WI38 (cell line): ENCODE results near the gene NTNG2.

Source experiments
- H3K4me3 ChIP-seq: 2 replicates; pipeline ENCODE4 v1.5.1; 2011; ENCODE audit warnings: low read depth, mild to moderate bottlenecking, control low read depth, low read length
- CTCF ChIP-seq: IDR thresholded peaks from 2 replicates; pipeline ENCODE4 v1.5.1; 2012; ENCODE audit warnings: low read depth, mild to moderate bottlenecking, control low read depth, low read length

Gene NTNG2

GRCh38 chr9:132147331-132147730 lies 14.5 kb upstream of the NTNG2 start:
- no peak overlapping the region for H3K4me3 ChIP-seq
- no peak for TF ChIP-seq CTCF

GRCh38 chr9:132147839-132148238 lies 14.0 kb upstream of the NTNG2 start:
- no peak for TF ChIP-seq CTCF
- no peak overlapping the region for H3K4me3 ChIP-seq

GRCh38 chr9:132150256-132150655 lies 11.6 kb upstream of the NTNG2 start:
- no peak for TF ChIP-seq CTCF
- H3K4me3 ChIP-seq: no peak overlapping the region

- H3K4me3 ChIP-seq: no peak overlapping the region
- no peak for TF ChIP-seq CTCF
Measured at GRCh38 chr9:132151118-132151517, 10.7 kb upstream of the NTNG2 start.

GRCh38 chr9:132152231-132152630 lies 9.6 kb upstream of the NTNG2 start:
- no peak for TF ChIP-seq CTCF
- no peak overlapping the region for H3K4me3 ChIP-seq

- H3K4me3 ChIP-seq: no peak overlapping the region
- no peak for TF ChIP-seq CTCF
Measured at GRCh38 chr9:132154863-132155567, 6.8 kb upstream of the NTNG2 start.

- TF ChIP-seq CTCF: no peak
- H3K4me3 ChIP-seq: no peak overlapping the region
Measured at GRCh38 chr9:132155568-132155895, 6.3 kb upstream of the NTNG2 start.
